Measurements from ENCODE around the gene ZSWIM7.
"Not testable (repeated sequence)": the region's sequence is repeated elsewhere in the genome, so short reads cannot be mapped to it uniquely, and the experiment has no call there.

Gene ZSWIM7

DNA sequence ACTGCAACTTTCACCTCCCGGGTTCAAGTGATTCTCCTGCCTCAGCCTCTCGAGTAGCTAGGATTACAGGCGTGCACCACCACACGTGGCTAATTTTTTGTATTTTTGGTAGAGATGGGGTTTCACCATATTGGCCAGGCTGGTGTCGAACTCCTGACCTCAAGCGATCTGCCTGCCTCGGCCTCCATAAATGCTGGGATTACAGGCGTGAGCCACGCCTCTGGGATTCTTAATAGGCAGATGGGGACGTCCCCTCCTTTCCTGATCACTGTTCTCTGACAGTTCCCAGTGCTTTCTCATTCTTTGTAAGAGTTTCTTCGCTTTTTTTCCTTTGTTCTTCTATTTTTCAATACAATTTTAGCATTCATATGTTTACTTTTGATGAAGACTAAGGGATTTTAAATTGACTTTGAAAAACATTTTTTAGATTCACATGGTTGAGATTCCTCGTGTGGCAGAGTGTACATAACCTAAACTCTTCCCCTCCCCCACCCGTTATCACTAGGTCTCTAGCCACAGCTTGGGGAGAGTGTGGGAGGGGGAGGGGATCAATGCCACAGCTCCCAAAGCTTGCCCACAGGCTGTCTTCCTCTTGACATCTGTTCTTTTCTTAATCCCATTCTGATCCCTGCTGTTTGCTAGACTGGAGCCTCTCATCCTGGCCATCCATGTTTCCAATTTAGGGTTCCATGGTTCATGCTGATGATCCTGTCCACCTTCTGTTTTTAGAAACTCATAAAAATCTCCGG lies 43.5 kb downstream of the ZSWIM7 start:
- DNase-seq, result no peak

DNA sequence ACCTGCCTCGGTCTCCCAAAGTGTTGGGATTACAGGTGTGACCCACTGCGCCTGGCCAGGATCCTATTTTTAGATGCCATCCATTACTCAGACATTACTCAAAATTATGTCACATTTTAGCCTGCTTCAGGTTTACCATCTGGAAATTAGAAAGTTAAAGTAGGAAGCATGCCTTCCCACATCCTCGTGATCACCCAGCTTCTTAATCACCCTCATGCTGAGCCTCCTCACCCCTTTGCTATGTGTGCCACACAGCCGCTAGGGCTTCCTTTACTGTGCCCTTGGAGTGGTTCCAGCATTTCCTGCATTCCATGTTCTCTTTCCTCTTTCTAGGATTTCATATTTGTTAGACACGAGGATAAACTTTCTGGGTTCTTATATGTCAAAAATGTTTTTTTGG lies 45.3 kb downstream of the ZSWIM7 start:
- no peak for DNase-seq

DNA sequence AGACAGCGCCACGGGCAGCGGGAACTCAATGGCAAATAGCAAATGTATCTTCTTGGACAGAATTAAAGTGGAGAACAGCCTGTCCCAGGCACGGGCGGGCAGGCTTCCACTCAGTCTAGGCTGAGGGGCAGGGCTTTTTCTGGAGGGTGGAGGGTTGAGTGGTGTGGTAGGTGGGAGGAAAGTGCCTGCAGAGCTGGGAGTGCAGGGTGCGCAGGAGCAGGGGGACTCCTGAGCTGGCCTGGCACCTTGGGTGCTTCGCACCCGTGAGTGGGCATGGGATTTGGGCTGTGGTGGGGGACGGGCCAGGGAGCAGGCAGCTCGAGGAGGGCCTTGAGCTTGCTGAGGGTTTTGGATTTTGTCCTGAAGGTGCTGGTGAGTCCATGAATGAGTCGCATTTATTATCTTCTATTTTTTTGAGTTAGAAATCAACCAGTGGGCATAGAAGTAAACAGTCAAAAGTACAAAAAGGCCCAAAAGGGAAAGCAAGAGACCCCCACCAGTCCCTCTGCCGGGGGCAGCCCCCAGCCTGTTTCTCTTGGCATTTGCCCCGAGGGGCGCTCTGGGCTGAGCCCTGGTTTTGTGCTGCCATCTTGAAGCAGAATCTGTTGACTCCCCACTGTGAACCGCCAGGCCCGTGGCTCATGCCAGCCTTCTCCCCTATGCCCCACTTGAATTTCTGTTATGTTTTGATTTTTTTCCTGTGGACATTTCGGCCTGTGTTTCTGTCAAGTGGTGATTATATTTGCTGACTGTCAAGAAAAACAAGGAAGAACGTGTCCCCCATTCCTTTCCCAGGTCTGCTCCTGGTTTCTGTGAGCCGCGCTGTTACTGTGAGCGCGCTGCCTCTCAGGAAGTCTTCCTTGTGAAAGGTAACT lies 46.4 kb downstream of the ZSWIM7 start:
- no peak for DNase-seq

DNA sequence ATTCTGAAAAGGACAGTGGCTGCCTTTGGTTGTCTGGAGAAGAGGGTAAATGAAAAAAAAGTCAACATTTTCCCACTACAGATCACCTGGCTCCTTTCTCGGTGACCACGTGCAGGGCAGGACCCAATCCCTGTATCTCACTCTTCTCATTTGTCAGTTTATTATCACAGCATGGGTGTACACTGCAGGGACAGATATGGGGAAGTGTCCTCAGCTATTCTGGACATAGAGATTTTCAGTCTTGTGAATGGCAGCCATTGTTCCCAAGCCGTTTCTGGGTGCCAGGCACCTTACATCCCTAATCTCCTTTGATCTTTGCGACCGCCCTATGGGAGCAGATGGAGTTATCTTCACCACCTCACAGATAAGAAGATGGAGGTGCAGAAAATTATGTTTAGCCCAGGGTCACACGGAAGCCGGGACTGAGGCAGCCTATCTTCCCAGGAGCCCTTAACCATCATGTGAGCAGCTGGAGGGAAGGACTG lies 47.4 kb downstream of the ZSWIM7 start:
- no peak for DNase-seq

DNA sequence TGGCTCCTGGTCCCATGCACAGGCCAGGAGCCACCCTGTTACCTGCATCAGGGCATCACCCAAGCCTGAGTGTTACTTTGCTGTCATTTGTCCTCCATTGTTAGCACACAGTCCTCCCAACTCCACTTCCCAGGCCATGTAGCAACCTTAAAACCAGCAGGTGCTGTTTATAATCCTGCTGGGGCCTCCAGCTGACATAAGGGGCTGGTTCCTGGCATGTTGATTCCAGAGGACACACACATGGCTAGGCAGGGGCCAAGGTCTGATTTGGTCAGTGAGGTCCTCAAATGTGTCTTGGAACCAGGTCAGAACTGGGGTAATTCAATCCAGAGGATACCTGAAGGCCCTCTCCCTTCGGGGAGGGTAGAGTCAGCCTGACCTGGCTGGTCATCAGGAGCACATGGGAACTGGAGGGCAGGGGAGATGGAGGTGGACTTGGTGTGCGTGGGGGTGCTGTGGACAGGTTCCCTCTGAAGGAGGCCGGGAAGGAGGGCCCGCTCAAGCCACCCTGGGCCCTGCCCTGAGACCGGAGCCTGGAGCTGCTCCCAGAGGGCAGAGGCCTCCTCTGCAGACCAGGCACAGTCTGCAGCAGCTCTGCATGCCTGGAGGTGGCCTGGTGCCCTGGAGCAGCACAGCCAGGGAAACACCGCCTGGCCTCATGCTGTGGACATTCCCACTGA lies 48.0 kb downstream of the ZSWIM7 start:
- DNase-seq, result no peak

DNA sequence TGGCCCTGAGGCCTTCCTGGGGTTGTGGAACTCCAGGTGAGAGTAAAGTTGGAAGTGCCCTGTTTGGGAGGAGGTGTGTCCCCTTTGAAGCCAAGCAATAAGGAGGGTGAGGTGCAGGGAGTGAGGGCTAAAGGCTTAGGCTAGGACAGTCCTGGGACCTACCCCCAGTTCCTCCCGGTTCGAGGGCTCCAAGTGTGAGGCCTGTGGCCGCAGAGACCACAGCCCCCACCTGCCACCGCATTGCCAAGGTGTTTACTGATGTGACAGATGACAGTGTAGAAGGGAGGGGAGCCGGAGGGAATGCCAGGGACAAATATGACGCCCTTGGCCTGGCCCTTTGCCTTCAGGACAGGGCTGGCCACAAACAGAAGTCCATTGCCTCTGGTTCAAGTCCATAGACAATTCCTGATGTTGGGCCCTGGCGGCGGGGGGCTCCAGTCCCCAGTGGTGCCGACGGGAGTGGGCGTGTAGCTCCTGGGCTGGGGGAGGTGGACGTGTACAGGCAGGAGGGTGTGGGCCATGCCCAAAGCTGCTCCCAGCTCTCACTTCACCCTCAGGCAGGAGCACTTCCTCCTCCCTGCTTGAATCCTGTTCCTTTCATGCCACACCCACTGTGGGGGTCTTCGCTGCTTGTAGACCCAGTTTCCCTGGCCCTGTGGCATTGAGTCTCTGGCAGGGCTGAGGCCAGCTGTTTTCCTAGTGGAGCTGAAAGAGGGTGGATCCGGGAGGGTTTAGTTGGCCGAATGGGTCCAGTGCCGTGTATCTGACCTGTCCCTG lies 51.3 kb downstream of the ZSWIM7 start:
- DNase-seq, result no peak

DNA sequence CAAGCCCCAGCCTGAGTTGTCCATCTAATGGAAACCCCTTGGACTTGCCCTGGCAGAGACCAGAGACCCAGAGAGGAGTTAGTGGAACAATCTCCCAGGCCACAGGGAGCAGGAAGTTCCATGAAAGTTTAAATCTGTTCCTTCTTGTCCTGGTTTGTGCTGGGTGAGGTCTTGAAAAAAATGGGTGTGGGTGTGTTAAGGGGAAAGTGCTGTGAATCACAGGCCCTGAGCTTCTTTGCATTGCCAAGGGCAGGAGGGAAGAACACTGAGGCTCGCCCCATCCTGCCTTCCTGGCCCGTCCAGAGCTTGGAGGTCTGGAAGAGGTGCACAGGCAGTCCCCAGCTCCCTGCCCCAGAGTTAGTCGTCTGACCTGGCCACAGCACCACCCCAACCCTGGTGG lies 52.2 kb downstream of the ZSWIM7 start:
- DNase-seq, result no peak

DNA sequence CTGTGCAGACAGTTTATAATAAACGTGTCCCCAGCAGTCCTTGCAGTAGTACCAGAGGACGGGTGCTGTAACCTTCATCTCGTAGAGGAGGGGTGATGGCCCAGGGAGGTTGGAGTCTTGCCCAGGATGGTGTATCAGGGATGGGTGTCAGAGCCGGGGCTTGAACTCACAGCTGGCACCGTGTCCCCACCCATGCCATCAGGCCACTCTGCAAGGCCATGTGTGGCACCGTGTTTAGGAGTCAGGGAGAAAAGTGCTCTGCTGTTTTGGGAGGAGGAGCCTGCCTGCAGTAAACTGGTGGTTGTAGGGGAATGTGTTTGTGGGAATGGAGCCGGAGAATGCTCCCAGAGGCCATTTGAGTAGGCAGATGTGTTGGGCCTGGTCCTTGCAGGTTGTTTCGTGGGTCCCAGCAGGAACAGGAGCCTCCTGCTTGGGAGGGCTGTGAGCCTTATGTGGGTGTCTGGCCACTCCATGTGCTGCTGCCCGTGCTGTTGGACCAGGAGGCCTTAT lies 52.8 kb downstream of the ZSWIM7 start:
- no peak for DNase-seq

DNA sequence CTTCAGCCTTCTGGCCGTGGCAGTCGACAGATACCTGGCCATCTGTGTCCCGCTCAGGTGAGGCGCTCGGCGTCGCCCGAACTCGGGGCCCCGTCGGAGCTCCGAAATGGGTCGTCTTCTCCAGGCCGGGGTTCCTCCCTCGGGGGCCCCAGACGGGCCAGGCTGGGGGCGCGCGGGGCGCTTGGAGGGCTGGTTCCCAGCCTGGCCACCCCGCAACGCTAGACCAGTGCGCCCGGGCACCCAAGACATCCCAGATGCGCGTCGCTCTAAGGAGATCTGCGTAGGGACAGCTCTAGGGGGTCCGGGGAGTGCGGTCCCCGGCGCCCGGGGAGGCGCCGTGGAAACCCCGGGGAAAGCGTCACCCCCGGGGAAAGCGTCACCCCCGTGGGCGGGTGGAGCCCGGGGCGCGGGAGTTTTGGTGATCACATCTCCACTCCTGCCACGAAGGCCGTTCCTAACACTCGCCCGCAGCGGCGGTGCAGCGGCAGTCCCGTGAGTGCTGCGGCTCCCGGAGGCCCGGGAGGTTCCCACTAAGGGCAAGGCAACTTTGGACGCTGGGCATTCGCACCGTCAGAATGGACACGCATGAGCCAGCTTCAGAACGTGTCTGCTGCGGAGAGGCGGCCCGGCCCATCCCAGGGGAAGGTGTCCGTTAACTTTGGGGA lies 53.8 kb downstream of the ZSWIM7 start:
- DNase-seq, result no peak

DNA sequence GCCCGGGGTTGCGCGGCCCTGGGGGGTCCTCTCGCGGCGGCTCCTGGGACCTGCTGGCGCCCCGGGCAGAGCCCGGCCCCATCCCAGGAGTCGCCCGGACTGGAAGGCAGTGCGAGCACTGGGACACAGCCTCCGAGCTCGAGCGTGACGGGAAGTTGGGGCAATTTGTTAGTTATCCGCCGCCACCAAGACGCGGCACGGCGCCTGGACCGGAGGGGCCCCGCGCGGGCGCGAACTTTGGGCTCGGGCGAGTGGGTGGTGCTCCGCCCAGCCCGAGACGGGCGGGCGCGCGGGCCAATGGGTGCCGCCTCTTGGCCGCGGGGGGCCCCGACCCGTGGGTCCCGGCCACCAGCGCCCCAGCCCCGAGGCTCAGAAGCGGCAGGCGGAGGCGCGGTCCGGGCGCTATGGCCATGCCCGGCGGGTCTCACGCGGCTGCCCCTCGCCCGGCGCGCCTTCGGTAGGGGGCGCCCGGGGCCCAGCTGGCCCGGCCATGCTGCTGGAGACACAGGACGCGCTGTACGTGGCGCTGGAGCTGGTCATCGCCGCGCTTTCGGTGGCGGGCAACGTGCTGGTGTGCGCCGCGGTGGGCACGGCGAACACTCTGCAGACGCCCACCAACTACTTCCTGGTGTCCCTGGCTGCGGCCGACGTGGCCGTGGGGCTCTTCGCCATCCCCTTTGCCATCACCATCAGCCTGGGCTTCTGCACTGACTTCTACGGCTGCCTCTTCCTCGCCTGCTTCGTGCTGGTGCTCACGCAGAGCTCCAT lies 54.6 kb downstream of the ZSWIM7 start, which contains the start of gene ADORA2B:
Gene ADORA2B (plus strand): TSS at position 372 of the 768 bp plus-strand sequence. CDS start 119 bp downstream, at position 491.
- DNase-seq, result peak in 2 of 6 experiments; percentile 31 to 39

DNA sequence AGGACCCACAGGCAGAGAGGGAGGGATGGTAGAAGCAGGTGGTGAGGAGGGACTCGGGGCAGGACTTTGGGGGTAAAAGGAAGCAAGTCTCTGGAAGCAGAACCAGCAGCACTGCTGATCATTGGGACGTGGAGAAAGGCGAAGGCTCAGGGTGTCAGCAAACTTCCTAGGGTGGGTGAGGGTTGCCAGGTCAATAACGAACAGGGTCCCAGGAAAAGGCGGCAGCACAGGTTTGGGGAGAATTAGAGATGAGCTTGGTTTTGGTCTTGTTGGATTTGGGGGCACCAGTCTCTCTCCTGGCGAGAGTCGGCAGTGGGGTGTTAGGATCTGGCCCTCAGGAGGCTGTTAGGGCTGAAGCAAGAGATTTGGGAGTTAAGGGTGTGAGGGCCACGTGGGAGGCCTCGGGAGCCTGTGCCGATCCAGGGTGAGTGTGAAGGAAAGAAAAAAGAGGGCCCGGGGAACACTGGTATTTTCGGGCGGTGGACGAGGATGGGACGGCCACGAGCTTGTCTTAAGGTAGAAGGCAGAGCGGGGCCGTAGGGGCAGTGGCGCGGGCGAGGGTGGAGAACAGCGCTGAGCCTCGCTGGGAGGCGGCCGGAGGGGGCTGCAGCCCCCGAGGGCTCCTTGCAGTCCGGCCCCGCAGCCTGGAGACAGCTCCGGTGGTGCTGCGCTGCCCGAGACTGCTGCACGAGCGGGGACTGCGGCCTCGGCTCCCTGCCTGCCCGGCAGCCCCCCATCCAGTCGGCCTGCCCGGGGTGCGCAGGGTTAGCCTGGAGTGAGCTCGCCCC lies 55.3 kb downstream of the ZSWIM7 start:
- no peak for DNase-seq

DNA sequence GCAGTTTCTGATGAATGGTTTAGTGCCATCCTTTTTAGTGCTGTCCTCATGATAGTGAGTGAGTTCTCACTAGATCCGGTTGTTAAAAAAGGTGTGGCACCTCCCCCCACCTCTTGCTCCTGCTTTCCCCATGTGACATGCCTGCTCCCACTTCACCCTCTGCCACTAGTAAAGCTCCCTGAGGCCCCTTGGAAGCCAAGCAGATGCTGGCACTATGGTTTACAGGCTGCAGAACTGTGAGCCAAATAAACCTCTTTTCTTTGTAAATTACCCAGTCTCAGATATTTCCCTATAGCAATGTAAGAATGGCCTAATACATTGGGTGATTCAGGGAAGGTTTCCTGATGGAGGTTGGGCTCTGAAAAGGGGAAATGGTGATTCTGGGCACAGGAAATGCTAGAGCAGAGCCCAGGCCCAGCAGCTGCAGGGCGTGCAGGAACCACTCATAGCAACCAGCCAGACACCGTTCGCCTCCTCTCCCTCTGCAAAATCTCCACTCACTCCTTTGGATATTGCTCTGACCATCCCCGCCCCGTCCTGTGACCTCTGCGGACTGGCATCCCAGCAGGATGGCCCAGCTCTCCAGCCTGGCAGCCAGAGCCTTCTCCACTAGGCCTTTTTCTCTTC lies 57.2 kb downstream of the ZSWIM7 start:
- no peak for DNase-seq

DNA sequence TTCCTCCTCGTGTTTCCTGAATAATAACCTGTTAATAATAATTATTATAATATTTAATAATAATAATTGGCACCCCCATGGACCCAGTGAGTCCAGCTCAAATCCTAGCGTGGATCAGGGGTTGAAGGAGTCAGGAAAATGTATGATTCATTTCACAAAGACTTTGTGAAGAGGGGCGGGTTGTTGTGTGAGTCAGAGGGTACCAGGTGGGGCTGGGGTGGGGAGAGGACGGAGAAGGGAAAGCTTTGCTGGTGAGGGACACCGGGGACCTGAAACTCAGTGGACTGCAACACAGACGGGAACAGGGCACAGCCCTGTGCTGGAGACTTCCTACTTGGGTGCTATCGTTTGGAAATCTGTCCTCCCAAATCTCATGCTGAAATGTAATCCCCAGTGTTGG lies 57.7 kb downstream of the ZSWIM7 start:
- no peak for DNase-seq

DNA sequence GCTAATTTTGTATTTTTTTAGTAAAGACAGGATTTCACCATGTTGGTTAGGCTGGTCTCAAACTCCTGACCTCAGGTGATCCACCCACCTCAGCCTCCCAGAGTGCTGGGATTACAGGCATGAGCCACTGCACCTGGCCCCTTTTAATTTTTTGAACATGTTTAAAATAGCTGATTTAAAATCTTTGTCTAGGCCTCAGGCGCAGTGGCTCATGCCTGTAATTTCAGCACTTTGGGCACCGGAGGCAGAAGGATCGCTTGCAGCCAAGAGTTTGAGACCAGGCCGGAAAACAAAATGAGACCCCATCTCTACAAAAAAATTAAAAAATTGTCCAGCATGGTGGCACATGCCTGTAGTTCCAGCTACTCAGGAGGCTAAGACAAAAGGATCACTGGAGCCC lies 63.0 kb downstream of the ZSWIM7 start:
- DNase-seq, result not testable (repeated sequence)

DNA sequence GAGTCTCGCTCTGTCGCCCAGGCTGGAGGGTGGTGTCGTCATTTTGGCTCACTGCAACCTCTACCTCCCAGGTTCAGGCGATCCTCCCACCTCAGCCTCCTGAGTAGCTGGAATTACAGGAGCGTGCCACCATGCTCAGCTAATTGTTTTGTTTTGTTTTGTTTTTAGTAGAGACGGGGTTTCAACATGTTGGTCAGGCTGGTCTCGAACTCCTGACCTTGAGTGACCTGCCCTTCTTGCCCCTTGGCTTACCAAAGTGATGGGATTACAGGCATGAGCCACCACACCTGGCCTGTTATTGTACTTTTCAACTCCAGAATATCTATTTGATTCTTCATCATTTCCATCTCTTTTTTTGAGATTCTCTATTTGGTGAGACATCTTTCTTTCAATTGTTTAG lies 63.6 kb downstream of the ZSWIM7 start:
- DNase-seq, result no peak

DNA sequence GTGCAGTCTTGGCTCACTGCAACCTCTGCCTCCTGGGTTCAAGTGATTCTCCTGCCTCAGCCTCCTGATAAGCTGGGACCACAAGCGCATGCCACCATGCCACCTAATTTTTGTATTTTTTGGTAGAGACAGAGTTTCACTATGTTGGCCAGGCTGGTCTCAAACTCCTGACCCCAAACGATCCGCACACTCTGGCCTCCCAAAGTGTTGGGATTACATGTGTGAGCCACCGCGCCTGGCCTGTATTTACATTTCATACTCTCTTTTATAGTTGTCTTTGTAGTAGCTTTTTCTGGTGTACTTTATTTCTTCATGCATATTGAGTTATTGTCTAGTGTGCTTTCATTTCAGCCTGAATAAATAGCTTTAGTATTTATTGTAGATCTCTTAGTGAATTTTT lies 64.6 kb downstream of the ZSWIM7 start:
- DNase-seq, result no peak

DNA sequence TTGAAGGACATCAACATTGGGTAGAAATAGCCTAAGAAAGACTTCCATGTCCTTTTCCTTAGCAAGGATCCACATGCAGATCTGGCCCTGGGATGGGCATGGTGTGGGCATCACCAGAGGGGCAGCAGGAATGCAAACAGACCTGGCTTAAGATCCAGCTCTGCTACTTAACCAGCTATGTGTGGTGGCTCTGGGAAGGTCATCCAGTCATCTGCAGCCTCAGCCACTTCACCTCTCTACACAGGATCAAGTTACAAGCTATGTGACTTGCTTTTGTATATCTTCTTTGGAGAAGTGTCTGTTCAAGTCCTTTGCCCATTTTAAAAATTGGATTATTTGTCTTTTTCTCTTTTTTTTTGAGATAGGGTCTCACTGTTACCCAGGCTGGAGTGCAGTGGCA lies 68.1 kb downstream of the ZSWIM7 start:
- no peak for DNase-seq

DNA sequence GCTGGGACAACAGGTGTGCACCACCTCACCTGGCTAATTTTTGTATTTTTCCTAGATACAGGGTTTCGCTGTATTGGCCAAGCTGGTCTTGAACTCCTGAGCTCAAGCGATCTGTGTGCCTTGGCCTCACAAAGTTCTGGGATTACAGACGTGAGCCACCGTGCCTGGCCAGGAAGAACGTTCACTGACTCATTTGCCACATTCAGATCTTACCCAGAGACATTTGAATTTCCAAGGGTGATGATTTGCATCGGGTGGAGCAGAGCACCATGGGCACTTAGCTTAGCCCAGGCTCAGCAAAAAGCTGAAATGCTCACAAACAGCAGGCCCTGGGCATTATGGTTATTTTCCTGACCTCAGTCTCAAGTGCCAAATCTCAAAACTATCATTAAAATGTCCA lies 69.1 kb downstream of the ZSWIM7 start:
- no peak for DNase-seq

DNA sequence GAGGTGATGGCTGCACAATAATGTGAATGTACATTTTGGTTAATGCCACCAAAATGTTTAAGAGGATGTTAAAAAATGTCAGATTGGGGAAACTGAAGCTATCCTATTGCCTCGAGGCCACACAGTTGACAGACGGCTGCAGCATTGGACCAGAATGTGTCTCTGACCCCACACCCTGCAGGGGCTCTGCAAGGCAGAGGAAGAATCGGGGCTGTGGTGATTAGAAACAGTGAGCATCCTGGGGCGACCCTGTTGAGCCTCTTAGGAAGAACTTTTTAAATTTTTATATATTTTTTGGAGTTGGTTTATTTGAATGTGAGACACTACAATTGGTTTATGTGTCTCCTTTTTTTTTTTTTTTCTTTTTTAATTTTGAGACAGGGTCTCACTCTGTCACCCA lies 69.6 kb downstream of the ZSWIM7 start:
- no peak for DNase-seq
